ENCODE measurements around the gene UGT1A1. TPM values are rescaled to one million over a fixed set of nuclear protein-coding genes. Genes with fewer than 3 reads are reported as not detected.

The UGT1A1 gene
- total RNA-seq, 1 experiment from 2014 or later: not detected

- H2BK20ac ChIP-seq (ENCODE audit: low read depth, low read length, poor library complexity, severe bottlenecking): no peak within 1 kb of the TSS
- no peak within 1 kb of the TSS for H2BK5ac ChIP-seq (ENCODE audit: insufficient read length, low read length)
- H3K9me3 ChIP-seq (ENCODE audit: control insufficient read depth, low read depth, low read length): no peaks in the 10 kb centered on the region
- no peak for TF ChIP-seq CTCF (conservative IDR thresholded peaks at IDR 0.05)
- no peak within 1 kb of the TSS for H2AK5ac ChIP-seq (ENCODE audit: insufficient read length, low read length)
- Mint-ChIP-seq H3K9me3 (peaks cover 9 to 12% of the 10 kb centered on the region in 2 experiments; a peak in 4 of 5 replicates), H3K4me1 (peaks cover 0 to 2% of the 10 kb centered on the region in 2 experiments; a peak in 1 of 4 replicates), H3K36me3 (ENCODE audit: insufficient read depth in 1 of 3, low read depth in 3 of 3) (no peaks in the 10 kb centered on the region; a peak in 1 of 7 replicates), H3K27me3 (ENCODE audit: low read depth) (peaks cover 6% of the 10 kb centered on the region), H3K27ac (no peak within 1 kb of the TSS), H3K4me3 (no peak within 1 kb of the TSS)
- H3K4me1 ChIP-seq (ENCODE audit: insufficient read depth, low read length): no peaks in the 10 kb centered on the region
- no peak within 1 kb of the TSS for H2BK12ac ChIP-seq (ENCODE audit: insufficient read length, low read depth, low read length)
- no peak within 1 kb of the TSS for H4K5ac ChIP-seq (ENCODE audit: insufficient read length, low read depth, low read length)
- H2BK120ac ChIP-seq (ENCODE audit: low read depth, low read length, poor library complexity, severe bottlenecking): no peak within 1 kb of the TSS
- H3K4ac ChIP-seq (ENCODE audit: low read depth, low read length): no peak within 1 kb of the TSS
- H4K20me1 ChIP-seq (ENCODE audit: control insufficient read depth, insufficient read depth, insufficient read length): no peaks in the 10 kb centered on the region
- H2BK15ac ChIP-seq (ENCODE audit: low read depth, low read length): no peak within 1 kb of the TSS
- no peak within 1 kb of the TSS for H3K27ac ChIP-seq (ENCODE audit: insufficient read length, low read depth, low read length)
- no peak within 1 kb of the TSS; the same call in 1 of the 2 replicates for H3K14ac ChIP-seq (ENCODE audit: insufficient read depth, low read length)
- WGBS (ENCODE audit: extremely low coverage, insufficient read length, low lambda C conversion rate): no CpG with 5 or more reads among the region's 7 CpGs
- no peaks in the 10 kb centered on the region for H3K27me3 ChIP-seq (ENCODE audit: insufficient read depth, low read length)
- no peak within 1 kb of the TSS for H3T11ph ChIP-seq (ENCODE audit: low read length)
- no peak for DNase-seq
- H3K79me2 ChIP-seq (ENCODE audit: insufficient read depth, low read length): no peaks in the 10 kb centered on the region
- H3K4me2 ChIP-seq (ENCODE audit: insufficient read depth, insufficient read length, low read length): no peak within 1 kb of the TSS
- no peak within 1 kb of the TSS for H3K56ac ChIP-seq (ENCODE audit: insufficient read length, low read depth, low read length)
- no peaks in the 10 kb centered on the region for H3K23me2 ChIP-seq (ENCODE audit: insufficient read length, low read depth, low read length, poor library complexity, severe bottlenecking)
- no peak within 1 kb of the TSS for H2AFZ ChIP-seq (ENCODE audit: low read length)
- H3K9ac ChIP-seq (ENCODE audit: extremely low read depth, insufficient read length, low read length): no peak within 1 kb of the TSS
- no peak within 1 kb of the TSS for H3K18ac ChIP-seq (ENCODE audit: insufficient read length, low read depth, low read length)
- no peak within 1 kb of the TSS for H3K23ac ChIP-seq (ENCODE audit: insufficient read length, low read depth, low read length)
- H4K91ac ChIP-seq (ENCODE audit: insufficient read length, low read depth, low read length): no peak within 1 kb of the TSS
- H3K79me1 ChIP-seq (ENCODE audit: insufficient read depth, low read depth, low read length, poor library complexity, severe bottlenecking): no peaks in the 10 kb centered on the region
- H4K8ac ChIP-seq (replicated peaks; ENCODE audit: insufficient read length, low read depth, low read length): no peak within 1 kb of the TSS
Observed at GRCh38 chr2:233718552-233718951, 41.5 kb upstream of the UGT1A1 start, which contains the start of gene UGT1A4. Gene UGT1A4, plus strand, starts transcription at chr2:233718736. Its CDS starts 85 bp downstream, at chr2:233718821.
